Glomerular visceral epithelial cell (primary cell): ENCODE measurements around the gene ALKBH4.
"Not testable (repeated sequence)": the region's sequence is repeated elsewhere in the genome, so short reads cannot be mapped to it uniquely, and the experiment has no call there.

Source experiments
- DNase-seq: peaks from one replicate; pipeline ENCODE4 v3.0.0-alpha.2; 2016; ENCODE audit errors: extremely low spot score

ALKBH4 gene

GRCh38 chr7:102455596-102455995 is 9.1 kb downstream of the ALKBH4 start:
- no peak for DNase-seq

GRCh38 chr7:102454932-102455331 is 9.7 kb downstream of the ALKBH4 start:
- not testable (repeated sequence) for DNase-seq

GRCh38 chr7:102454468-102454867 is 10.2 kb downstream of the ALKBH4 start:
- DNase-seq, result no peak

GRCh38 chr7:102453319-102453718 is 11.3 kb downstream of the ALKBH4 start:
- no peak for DNase-seq

GRCh38 chr7:102452451-102452850 is 12.2 kb downstream of the ALKBH4 start:
- DNase-seq, result no peak

- DNase-seq, result peak; percentile 27
These were observed 13.2 kb downstream of the ALKBH4 start for GRCh38 chr7:102451371-102452054.

GRCh38 chr7:102450242-102450641 is 14.4 kb downstream of the ALKBH4 start:
- no peak for DNase-seq

- DNase-seq, result no peak
These were observed 15.5 kb downstream of the ALKBH4 start for GRCh38 chr7:102449136-102449535.

- DNase-seq, result no peak
These were observed 17.4 kb downstream of the ALKBH4 start for GRCh38 chr7:102447311-102447710.

GRCh38 chr7:102446387-102447156 is 18.1 kb downstream of the ALKBH4 start:
- no peak for DNase-seq

- DNase-seq, result no peak
These were observed 19.0 kb downstream of the ALKBH4 start for GRCh38 chr7:102445674-102446071.

- no peak for DNase-seq
These were observed 19.5 kb downstream of the ALKBH4 start for GRCh38 chr7:102444961-102445673.

GRCh38 chr7:102439963-102440795 is 24.5 kb downstream of the ALKBH4 start:
- peak; percentile 79 for DNase-seq

GRCh38 chr7:102436118-102436517 is 28.5 kb downstream of the ALKBH4 start:
- no peak for DNase-seq

- DNase-seq, result no peak
These were observed 30.6 kb downstream of the ALKBH4 start for GRCh38 chr7:102434039-102434486.

- peak; percentile 76 for DNase-seq
These were observed 31.2 kb downstream of the ALKBH4 start, which contains the start of gene ORAI2 for GRCh38 chr7:102433219-102434038. Gene ORAI2 (plus strand): TSS chr7:102433575. CDS start chr7:102438957, 5,382 bp downstream.

GRCh38 chr7:102432442-102433218 is 32.0 kb downstream of the ALKBH4 start:
- DNase-seq, result peak; percentile 17

- DNase-seq, result peak; percentile 61
These were observed 32.9 kb downstream of the ALKBH4 start for GRCh38 chr7:102431617-102432298.
